Embryonic facial prominence (tissue), 1 donor: ENCODE measurements around the gene FGFRL1.
"Not testable (repeated sequence)": the region's sequence is repeated elsewhere in the genome, so short reads cannot be mapped to it uniquely, and the experiment has no call there.

Experiments
- DNase-seq: peaks from one replicate; pipeline ENCODE4 v3.0.0-alpha.2; 2016; ENCODE audit errors: extremely low spot score

The FGFRL1 gene

GRCh38 chr4:1039493-1040343 is 28.3 kb downstream of the FGFRL1 start:
- peak; percentile 77 for DNase-seq

DNA sequence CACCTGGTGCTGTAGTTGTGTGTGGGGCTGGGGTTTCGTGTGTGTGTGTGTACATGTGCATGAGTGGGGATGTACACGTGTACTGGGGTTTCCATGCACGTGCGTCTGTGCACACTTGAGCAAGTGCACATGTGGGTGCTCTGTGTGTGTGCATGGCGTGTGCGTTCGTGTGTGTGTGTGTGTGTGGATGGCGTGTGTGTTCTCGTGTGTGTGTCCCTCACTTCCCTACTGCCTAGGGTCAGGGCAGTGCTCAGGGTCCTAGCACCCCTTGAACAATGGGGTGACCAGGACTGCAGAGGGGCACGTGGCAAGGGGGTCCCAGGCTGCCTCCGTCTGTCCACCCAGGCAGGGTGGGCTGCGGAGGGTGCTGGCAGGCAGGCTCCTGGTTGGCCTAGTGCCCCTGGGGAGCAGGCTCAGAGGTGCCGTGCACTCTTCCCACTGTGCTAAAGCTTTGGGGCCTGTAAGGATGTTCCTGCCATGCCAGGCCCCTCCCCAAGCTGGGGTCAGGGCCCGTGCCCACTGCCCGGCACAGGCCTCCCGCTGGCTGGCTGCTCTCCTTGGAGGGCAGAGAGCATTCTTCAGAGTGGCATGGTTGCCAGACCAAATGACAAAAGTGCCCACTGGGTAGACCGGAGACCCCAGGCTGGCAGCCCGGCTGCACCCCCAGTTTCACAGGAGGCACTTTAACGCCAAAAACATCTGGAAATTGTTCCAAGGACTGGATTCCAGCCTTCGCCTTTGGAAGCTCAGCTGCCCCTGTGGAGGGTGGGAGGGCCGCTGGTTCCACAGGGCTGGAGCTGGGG is 29.1 kb downstream of the FGFRL1 start:
- DNase-seq = no peak

GRCh38 chr4:1041147-1041935 is 29.9 kb downstream of the FGFRL1 start:
- no peak for DNase-seq

- no peak for DNase-seq
These were observed 30.5 kb downstream of the FGFRL1 start for GRCh38 chr4:1041936-1042330.

- DNase-seq = no peak
These were observed 31.1 kb downstream of the FGFRL1 start for GRCh38 chr4:1042352-1043055.

DNA sequence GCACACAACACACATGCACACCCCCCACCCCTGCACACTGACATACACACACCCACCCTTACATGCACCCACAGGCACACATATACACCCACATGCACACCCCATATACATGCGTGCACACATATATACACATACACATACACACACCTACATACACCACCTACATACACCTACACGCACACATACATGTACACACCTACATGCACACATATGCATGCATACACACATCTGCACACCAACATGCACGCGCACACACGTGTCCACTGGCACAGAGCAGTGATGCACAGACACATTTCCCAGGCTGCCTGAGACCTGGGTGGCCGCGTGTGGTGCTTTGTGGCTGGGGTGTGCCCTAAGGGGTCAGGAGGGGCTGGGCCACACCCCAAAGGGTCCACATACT is 31.7 kb downstream of the FGFRL1 start:
- no peak for DNase-seq

- no peak for DNase-seq
These were observed 32.4 kb downstream of the FGFRL1 start for GRCh38 chr4:1043651-1044468.

GRCh38 chr4:1044469-1045192 is 33.2 kb downstream of the FGFRL1 start:
- no peak for DNase-seq

GRCh38 chr4:1045193-1045594 is 33.8 kb downstream of the FGFRL1 start:
- no peak for DNase-seq

GRCh38 chr4:1045595-1046201 is 34.3 kb downstream of the FGFRL1 start:
- no peak for DNase-seq

DNA sequence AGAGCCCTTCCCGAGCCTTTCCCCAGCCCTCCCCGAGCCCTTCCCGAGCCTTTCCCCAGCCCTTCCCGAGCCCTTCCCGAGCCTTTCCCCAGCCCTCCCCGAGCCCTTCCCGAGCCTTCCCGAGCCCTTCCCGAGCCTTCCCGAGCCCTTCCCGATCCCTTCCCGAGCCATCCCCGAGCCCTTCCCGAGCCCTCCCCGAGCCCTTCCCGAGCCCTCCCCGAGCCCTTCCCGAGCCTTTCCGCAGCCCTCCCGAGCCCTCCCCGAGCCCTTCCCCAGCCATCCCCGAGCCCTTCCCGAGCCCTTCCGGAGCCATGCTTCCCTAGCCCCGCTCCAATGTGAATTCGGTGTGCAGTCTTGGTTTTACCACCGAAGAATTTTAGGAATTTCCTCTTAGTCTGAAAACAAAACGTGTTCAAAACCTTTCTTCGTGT is 35.2 kb downstream of the FGFRL1 start:
- not testable (repeated sequence) for DNase-seq

DNA sequence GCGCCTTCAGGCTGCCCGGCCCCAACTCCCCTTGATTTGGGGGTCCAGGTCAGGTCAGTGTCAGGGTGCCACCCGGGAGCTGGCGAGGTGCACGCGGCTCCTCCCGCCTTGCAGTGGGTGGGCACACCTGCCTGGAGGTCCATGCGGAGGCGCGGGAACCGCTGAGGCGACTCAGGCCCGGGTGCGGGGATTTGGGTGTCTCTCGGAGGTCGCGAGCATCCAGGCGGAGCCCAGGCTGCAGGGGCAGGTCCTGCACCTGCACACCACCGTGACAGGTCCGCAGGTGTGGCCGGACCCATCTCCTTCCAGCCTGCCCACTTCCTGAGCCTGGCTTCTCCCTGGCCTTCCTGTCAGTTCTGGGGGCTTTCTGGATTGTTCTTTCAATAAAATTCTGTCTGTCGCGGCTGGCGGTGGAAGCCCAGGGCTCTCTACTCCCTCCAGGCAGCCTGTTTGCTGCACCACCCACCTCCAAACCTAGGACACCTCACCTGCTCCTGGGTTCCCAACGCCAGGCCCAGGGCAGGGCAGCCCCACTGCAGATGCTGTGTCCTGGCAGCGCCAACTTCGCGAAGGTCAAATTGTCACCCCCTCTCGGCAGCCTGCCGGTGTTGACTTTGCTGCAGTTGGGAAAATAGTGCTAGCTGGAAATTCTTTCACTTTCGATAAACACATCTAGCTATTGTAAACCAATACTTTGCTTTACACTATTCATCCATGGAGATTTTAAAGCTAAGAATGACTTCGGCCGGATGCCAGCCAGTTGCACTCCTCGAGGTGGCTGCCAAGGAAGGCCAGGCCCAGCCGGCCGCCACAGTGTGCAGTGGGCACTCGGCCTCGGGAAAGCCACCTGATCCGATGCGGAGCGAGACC is 35.9 kb downstream of the FGFRL1 start:
- no peak for DNase-seq

GRCh38 chr4:1047976-1048772 is 36.7 kb downstream of the FGFRL1 start:
- DNase-seq = no peak

GRCh38 chr4:1048773-1049590 is 37.6 kb downstream of the FGFRL1 start:
- no peak for DNase-seq

DNA sequence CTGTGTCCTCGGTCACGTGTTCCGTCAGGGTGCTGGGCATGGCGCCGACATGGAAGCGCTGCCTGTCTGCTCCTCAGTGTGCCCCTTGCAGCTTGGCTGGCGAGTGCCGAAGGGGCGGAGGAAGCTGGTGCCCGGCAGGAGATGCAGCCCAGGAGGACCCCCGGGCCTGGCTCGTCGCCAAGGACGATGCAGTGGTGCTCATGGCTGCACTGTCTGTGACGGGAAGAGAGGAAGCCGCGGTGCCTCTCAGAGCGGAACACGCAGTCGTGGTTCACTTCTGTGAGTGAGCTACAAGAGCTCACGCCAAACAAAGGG is 38.1 kb downstream of the FGFRL1 start:
- no peak for DNase-seq

- DNase-seq = no peak
These were observed 39.2 kb downstream of the FGFRL1 start for GRCh38 chr4:1050486-1051213.
